ENCODE data around the gene SMARCC2. TPM values are rescaled to one million over a fixed set of nuclear protein-coding genes. Genes with fewer than 3 reads are reported as not detected.

The SMARCC2 gene
- total RNA-seq, 1 donor from 2014 or later = 33.7 TPM

DNA sequence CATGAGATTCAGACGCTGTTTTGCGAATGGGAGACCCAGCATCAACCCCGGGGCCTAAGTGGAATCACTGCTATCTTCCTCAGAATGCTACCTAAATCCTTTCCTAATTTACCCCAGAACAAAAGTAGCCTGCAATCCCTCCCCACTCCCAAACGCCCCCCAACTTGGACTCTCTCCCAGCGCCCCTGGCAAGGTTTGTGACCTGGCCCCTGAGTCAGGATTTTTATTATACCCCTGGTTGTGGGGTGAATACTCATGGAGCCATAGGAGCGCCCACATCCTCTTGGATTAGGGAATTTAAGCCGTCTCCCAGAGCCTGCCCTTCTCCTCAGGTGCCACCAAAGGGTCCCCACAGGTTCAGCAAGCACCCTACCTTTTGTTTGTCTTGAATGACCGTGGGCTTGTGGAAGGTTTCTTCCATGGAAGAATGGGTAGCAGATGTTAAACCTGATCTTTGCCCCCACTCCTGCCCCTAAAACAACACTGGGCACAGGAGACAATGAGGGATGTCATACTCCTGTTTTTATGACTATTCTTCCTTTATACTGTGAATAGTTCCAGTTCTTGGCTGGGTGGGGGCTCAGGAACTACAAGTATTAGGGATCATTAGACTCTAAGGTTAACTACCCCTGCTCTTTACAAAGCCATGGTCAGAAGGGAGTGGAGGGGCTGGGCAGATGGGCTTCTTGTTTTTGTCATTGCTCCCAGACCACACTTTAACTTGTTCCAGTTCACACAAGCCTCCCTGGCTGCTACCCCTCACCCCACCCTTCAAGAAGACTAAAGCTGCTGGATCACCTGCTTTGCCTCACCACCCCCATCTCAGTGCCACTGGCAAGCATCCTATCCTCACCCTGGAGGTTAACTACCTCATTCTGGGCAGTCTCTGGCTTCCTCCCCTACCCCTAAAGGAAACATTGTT is 36.3 kb downstream of the SMARCC2 start:
- Histone ChIP-seq H3K36me3 (ENCODE audit: control insufficient read depth, insufficient read depth, low read length) (peaks cover 2% of the 10 kb centered on the region), H3K27me3 (ENCODE audit: control insufficient read depth, insufficient read depth, low read length) (no peaks in the 10 kb centered on the region), H3K4me3 (ENCODE audit: low read depth, low read length) (peak overlapping the region; percentile 62)
- TF ChIP-seq, protein P1, sequence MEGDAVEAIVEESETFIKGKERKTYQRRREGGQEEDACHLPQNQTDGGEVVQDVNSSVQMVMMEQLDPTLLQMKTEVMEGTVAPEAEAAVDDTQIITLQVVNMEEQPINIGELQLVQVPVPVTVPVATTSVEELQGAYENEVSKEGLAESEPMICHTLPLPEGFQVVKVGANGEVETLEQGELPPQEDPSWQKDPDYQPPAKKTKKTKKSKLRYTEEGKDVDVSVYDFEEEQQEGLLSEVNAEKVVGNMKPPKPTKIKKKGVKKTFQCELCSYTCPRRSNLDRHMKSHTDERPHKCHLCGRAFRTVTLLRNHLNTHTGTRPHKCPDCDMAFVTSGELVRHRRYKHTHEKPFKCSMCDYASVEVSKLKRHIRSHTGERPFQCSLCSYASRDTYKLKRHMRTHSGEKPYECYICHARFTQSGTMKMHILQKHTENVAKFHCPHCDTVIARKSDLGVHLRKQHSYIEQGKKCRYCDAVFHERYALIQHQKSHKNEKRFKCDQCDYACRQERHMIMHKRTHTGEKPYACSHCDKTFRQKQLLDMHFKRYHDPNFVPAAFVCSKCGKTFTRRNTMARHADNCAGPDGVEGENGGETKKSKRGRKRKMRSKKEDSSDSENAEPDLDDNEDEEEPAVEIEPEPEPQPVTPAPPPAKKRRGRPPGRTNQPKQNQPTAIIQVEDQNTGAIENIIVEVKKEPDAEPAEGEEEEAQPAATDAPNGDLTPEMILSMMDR (IDR thresholded peaks at IDR 0.05; ENCODE audit: insufficient read depth, low read length, poor library complexity, severe bottlenecking) = no peak
- no peak for DNase-seq (ENCODE audit: low read depth)

- DNase-seq (ENCODE audit: low read depth) = peak; percentile 70
- H3K36me3 ChIP-seq (ENCODE audit: control insufficient read depth, insufficient read depth, low read length) = peaks cover 2% of the 10 kb centered on the region
- TF ChIP-seq, protein P1 (IDR thresholded peaks at IDR 0.05; ENCODE audit: insufficient read depth, low read length, poor library complexity, severe bottlenecking) = no peak
- peak within 1 kb of the TSS; percentile 62 for H3K4me3 ChIP-seq (ENCODE audit: low read depth, low read length)
- H3K27me3 ChIP-seq (ENCODE audit: control insufficient read depth, insufficient read depth, low read length) = no peaks in the 10 kb centered on the region
Observed at GRCh38 chr12:56152132-56152755, 37.0 kb downstream of the SMARCC2 start, which contains the start of gene MYL6B. TSS of gene MYL6B (plus strand) at chr12:56152587. CDS start at chr12:56153919, 1,332 bp downstream.

DNA sequence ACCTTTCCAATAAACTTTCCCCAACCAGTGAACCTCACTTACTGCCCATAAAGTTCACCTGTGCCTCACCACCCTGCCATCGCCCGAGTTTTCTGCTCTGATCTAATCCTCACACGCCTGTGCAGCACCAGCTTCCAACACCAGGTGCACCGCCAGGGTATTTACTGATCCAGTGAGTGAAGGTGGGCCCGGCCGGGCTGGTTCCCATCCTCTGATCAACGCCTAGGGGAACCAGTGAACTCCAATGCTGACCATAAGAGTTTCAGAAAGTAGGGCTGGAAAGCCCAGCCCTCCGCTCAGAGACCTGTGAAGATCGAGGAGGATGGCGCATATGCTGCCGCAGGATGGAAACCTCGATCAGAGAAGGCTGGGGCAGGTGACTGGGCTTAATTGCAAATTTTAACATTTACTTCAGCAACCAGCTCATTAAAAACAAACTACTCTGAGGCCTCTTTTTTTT is 37.6 kb downstream of the SMARCC2 start:
- peaks cover 2% of the 10 kb centered on the region for H3K36me3 ChIP-seq (ENCODE audit: control insufficient read depth, insufficient read depth, low read length)
- H3K27me3 ChIP-seq (ENCODE audit: control insufficient read depth, insufficient read depth, low read length) = no peaks in the 10 kb centered on the region
- DNase-seq (ENCODE audit: low read depth) = no peak
- TF ChIP-seq, protein P1 (IDR thresholded peaks at IDR 0.05; ENCODE audit: insufficient read depth, low read length, poor library complexity, severe bottlenecking) = peak; percentile 54
- peak overlapping the region; percentile 62 for H3K4me3 ChIP-seq (ENCODE audit: low read depth, low read length)

- no peak for DNase-seq (ENCODE audit: low read depth)
- no peaks in the 10 kb centered on the region for H3K27me3 ChIP-seq (ENCODE audit: control insufficient read depth, insufficient read depth, low read length)
- H3K36me3 ChIP-seq (ENCODE audit: control insufficient read depth, insufficient read depth, low read length) = peaks cover 2% of the 10 kb centered on the region
- TF ChIP-seq, protein P1 (IDR thresholded peaks at IDR 0.05; ENCODE audit: insufficient read depth, low read length, poor library complexity, severe bottlenecking) = no peak
- H3K4me3 ChIP-seq (ENCODE audit: low read depth, low read length) = no peak overlapping the region
Observed at GRCh38 chr12:56150563-56150962, 38.7 kb downstream of the SMARCC2 start.

DNA sequence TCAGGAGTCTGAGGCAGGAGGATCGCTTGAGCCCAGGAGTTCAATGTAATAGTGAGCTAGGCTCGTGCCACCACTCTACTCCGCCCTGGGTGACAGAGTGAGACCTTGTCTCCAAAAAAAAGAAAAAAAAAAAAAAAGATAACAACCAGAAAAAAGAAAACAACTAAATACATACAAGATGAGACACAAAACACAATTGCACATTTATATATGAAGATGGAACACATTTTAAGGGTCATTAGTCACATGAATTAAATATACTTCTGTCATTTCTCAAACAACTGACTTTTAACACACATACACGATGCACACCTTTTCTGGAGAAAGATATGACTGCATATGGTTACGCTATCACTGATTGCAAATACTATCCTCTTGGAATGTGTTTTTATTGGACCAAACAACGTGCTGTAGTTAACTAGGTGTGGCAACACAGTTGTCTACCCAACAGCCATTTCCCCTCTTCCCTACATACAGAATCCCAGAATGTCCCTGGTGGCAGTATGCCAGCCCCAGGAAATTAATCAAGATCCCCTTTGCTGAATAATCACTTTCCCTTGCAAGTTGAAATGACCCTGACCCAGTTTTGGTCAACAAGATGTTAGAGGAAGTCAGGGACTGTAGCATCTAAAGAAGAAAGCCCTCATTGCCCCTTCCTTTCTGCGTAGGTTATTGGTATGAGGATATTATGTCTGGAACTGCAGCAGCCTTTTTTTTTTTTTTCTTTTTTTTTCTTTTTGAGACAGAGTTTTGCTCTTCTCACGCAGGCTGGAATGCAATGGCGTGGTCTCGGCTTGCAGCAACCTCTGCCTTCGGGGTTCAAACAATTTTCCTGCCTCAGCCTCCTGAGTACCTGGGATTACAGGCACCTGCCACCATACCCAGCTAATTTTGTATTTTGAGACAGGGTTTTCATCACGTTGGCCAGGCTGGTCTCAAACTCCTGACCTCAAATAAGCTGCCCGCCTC is 42.5 kb downstream of the SMARCC2 start:
- Histone ChIP-seq H3K4me3 (ENCODE audit: low read depth, low read length) (no peak overlapping the region), H3K27me3 (ENCODE audit: control insufficient read depth, insufficient read depth, low read length) (no peaks in the 10 kb centered on the region), H3K36me3 (ENCODE audit: control insufficient read depth, insufficient read depth, low read length) (peaks cover 5% of the 10 kb centered on the region)
- TF ChIP-seq, protein P1 (IDR thresholded peaks at IDR 0.05; ENCODE audit: insufficient read depth, low read length, poor library complexity, severe bottlenecking) = no peak
- no peak for DNase-seq (ENCODE audit: low read depth)
